GM08714 (cell line): Measurements from ENCODE around the gene ARHGAP8.

ENCODE experiments used
- H3K4me3 ChIP-seq: fragments of 200-500 bp; sonication (Bioruptor generic); 2 replicates; pipeline ENCODE4 v1.5.1; 2014; ENCODE audit warnings: mild to moderate bottlenecking, low read length, inconsistent platforms
- ZNF274 ChIP-seq: IDR thresholded peaks from 2 replicates; pipeline ENCODE4 v1.6.1; 2012; ENCODE audit warnings: mild to moderate bottlenecking, low read depth, low read length

ARHGAP8 gene

DNA sequence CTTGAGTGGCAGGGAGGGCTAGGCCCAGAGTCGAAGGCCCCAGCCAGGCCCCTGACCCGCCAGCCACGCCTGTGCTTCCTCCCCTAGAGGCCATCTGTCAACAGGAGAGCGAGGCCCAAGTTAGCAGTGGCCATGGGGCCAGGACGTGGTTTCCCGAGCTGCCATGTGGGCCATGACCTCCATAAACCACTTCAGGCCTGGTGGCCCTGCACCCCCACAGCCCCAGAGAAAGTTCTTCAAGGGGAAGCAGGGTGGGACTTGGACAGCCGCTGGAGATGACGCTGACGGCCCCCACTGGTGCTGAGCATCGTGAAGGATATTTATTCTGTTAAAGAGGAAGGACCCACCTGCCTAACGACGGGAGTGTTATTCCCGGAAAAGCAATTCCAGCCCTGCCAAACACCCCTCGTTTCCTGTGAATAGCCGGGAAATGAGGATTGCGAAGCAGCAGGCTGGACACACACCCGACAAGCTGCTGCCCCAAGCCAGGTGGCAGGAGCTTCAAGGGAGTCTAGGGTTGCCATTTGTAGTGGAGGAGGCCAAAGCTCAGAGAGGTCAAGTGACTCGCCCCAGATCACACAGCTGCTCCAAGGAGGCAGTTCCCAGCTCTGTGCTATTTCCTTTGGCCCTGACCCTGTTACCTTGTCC is 37.5 kb upstream of the ARHGAP8 start:
- TF ChIP-seq ZNF274 = no peak

GRCh38 chr22:44718418-44718817 is 34.0 kb upstream of the ARHGAP8 start:
- no peak for TF ChIP-seq ZNF274
- no peak overlapping the region for H3K4me3 ChIP-seq

More for the DNA sequence above, 37.5 kb upstream of the ARHGAP8 start:
- H3K4me3 ChIP-seq = no peak overlapping the region

- TF ChIP-seq ZNF274 = no peak
- no peak overlapping the region for H3K4me3 ChIP-seq
Measured at GRCh38 chr22:44719586-44720368, 32.6 kb upstream of the ARHGAP8 start.

GRCh38 chr22:44721213-44721612 is 31.2 kb upstream of the ARHGAP8 start:
- H3K4me3 ChIP-seq = no peak overlapping the region
- no peak for TF ChIP-seq ZNF274

- no peak overlapping the region for H3K4me3 ChIP-seq
Measured at GRCh38 chr22:44722611-44723010, 29.8 kb upstream of the ARHGAP8 start.

DNA sequence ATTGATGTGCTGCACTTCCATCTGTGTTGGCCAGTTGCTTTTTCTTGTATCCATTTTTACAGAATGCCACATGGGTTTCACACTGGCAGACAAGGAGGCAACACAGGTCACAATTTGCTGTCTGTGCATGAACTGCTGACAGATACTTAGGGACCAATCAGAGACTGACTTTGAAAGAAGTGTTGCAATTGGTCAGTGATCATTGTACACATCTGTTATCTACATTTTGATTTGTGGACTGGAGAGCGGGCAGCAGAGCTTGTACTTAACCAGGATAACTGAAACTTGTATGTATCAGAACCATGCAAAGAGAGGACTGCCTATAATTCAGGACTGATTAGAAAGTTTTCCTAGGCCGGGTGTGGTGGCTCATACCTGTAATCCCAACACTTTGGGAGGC is 28.6 kb upstream of the ARHGAP8 start:
- TF ChIP-seq ZNF274 = no peak
- no peak overlapping the region for H3K4me3 ChIP-seq

More at GRCh38 chr22:44722611-44723010, 29.8 kb upstream of the ARHGAP8 start:
- no peak for TF ChIP-seq ZNF274

DNA sequence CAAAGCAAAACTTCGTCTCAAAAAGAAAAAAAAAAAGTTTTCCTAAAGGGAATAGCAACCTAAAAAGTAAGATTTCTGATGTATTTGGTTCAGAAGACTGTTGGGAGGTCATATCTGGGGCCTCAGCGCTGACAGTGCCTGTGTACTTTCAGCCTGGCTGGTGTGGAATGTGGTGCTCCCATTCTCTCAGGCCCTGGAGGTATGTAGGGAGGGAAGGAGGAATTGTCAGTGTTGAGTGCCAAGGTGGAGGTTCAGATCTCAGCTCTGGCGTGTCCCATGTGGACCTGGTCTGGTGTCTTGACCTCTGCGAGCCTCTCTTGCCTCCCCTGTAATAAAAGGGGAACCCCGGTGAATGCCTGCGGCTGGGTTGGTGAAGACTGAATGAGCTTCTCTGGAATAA is 28.0 kb upstream of the ARHGAP8 start:
- no peak overlapping the region for H3K4me3 ChIP-seq
- no peak for TF ChIP-seq ZNF274

DNA sequence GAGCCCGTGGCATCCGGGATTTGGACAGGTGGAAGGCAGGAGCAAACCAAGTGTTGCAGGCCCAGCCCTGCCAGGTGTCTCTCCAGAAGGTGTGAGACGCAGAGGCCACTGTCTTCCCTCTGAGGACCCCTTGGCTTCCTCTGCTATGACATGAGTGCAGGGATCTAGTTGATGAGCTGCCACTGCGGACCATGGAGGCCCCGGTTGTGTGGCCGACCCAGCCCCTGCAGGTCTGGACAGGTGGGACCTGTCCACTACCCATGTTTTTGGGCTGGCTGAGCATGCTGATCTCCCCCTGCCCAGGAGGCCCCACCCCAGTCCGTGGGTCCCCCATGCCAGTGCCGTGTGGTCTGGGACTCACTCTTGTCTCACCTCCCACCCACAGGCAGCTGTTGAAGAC is 27.5 kb upstream of the ARHGAP8 start:
- H3K4me3 ChIP-seq = no peak overlapping the region
- TF ChIP-seq ZNF274 = no peak

DNA sequence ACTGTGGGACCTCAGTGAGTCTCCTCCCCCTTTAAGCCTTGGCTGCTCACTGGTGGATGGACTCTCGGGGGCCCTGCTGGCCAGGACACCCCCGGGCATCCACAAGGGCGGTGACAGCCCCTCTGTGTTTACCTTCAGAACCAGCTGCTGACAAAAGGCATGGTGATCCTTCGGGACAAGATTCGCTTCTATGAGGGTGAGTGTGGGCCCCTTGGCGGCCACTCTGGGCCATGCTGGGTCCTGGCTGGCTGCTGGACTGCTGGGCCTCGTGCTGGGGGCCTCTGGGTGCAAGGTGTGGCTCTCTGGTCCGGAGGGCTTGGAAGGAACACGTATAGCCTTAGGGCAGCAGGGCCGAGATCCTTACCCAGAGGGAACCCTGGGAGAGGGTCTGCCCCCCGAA is 25.9 kb upstream of the ARHGAP8 start:
- H3K4me3 ChIP-seq = no peak overlapping the region
- TF ChIP-seq ZNF274 = no peak

- no peak for TF ChIP-seq ZNF274
- no peak overlapping the region for H3K4me3 ChIP-seq
Measured at GRCh38 chr22:44727148-44727547, 25.2 kb upstream of the ARHGAP8 start.

DNA sequence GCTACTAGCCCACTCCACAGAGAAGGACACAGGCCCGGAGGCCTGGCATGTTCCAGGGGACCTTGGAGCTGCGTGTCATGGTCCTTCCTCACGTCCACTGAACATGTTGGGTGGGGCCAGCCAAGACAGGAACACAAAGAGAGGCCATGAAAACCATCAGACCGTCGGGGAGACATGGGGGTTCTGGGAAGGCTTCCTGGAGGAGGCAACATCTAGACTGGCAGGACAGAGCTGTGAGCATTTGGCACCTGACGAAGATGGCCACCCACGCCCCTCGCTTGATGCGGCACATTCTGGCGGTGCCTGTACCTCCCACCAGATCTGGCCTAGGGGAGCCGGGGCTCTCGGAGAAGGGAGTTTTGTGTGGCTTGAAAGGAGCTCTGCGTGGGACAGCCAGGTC is 24.7 kb upstream of the ARHGAP8 start:
- H3K4me3 ChIP-seq = no peak overlapping the region
- TF ChIP-seq ZNF274 = no peak

- H3K4me3 ChIP-seq = no peak overlapping the region
- TF ChIP-seq ZNF274 = no peak
Measured at GRCh38 chr22:44728761-44729324, 23.5 kb upstream of the ARHGAP8 start.

DNA sequence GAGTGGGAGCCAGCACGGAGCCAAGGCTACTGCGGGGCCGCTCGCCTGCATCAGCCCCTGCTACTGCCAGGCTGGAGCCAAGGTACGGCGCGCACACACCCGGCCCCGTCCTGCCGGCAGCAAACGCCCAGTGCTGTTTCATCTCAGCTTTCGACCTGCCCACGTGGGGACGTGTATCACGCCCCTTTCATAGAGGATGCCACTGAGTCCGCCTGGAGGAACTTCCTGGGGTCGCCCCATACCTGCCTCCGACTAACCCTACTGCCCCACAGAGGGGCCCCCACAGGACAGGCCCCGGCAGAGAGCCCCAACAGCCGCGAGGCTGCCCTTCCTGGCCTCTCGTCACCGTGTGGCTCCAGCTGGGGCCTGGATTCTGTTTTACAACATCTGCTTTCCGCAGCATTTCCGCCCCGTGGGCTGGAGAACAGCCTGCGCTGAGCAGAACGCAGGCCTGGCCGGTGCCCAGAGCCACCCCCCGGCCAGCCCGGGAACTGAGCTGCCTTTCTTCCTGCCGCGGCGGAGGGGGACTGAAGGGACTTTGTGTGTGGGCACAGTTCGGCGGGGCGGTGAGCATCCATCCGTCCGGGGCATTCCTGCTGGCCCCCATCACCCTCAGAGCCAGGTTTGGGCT is 22.9 kb upstream of the ARHGAP8 start:
- no peak for TF ChIP-seq ZNF274
- no peak overlapping the region for H3K4me3 ChIP-seq

- no peak overlapping the region for H3K4me3 ChIP-seq
- no peak for TF ChIP-seq ZNF274
Measured at GRCh38 chr22:44730022-44730393, 22.4 kb upstream of the ARHGAP8 start.
